Aorta (tissue), 5 donors: Measurements from ENCODE around the gene UBAC2. TPM values are rescaled to one million over a fixed set of nuclear protein-coding genes. Genes with fewer than 3 reads are reported as not detected.
A peak's percentile ranks its signal among the peaks of the same experiment; 100 is the strongest.

Experiments
- ATAC-seq: fragments of 200-7000 bp; cut with Tn5 transposase; one replicate; pipeline ENCODE4 v1.9.1; 2022; ENCODE audit warnings: moderate library complexity; ENCODE audit not compliant: low FRiP score
- DNase-seq, 2 donors: peaks; one replicate each; pipeline ENCODE4 v3.0.0-alpha.2; 2020
- H3K27ac ChIP-seq, 2 donors: one replicate each; pipeline ENCODE4 v1.5.1; 2013; ENCODE audit warnings: low read length in 2 of 2, mild to moderate bottlenecking in 2 of 2, moderate library complexity in 2 of 2, control low read depth in 1 of 2, inconsistent platforms in 1 of 2, low read depth in 1 of 2
- H3K27me3 ChIP-seq, 2 donors: one replicate each; pipeline ENCODE4 v1.6.1; 2013; ENCODE audit warnings: control low read depth in 1 of 2, low read length in 1 of 2, mild to moderate bottlenecking in 1 of 2, moderate library complexity in 1 of 2; ENCODE audit not compliant: insufficient read depth in 2 of 2, control insufficient read depth in 1 of 2
- H3K36me3 ChIP-seq, 2 donors: one replicate each; pipeline ENCODE4 v1.6.1; 2013; ENCODE audit warnings: control low read depth in 1 of 2, low read length in 1 of 2, mild to moderate bottlenecking in 1 of 2; ENCODE audit not compliant: insufficient read depth in 2 of 2, control insufficient read depth in 1 of 2
- H3K4me1 ChIP-seq, 2 donors: one replicate each; pipeline ENCODE4 v1.6.1; 2013; ENCODE audit warnings: low read length in 2 of 2, control low read depth in 1 of 2, mild to moderate bottlenecking in 1 of 2, moderate library complexity in 1 of 2; ENCODE audit not compliant: insufficient read depth in 2 of 2, control insufficient read depth in 1 of 2
- H3K4me3 ChIP-seq, 2 donors: one replicate each; pipeline ENCODE4 v1.5.1; 2013; ENCODE audit warnings: low read length in 2 of 2, control low read depth in 1 of 2, mild to moderate bottlenecking in 1 of 2
- H3K9me3 ChIP-seq: one replicate; pipeline ENCODE4 v1.6.1; 2013; ENCODE audit warnings: mild to moderate bottlenecking, low read length; ENCODE audit not compliant: control insufficient read depth
- WGBS, 2 donors: extraction: QIAGEN DNeasy Blood & Tissue Kit; methylation state at CpG; one replicate each; pipeline ENCODE4 v1.1.7; 2013; 5-methylcytosine and 5-hydroxymethylcytosine counted together
- intact Hi-C, 2 donors: fragments of 100-400 bp; cut with DNase I; formaldehyde crosslinking; loops; one replicate each; pipeline versions ENCODE4 v1.14.2 to v1.15.0; 2022
- polyA plus RNA-seq, 2 donors: library from polyadenylated mRNA; stranded (reverse); fragments of 200-250 nt; gene quantifications; one replicate each; pipeline ENCODE4 v1.2.3, GENCODE V29; 2013
- total RNA-seq, 2 donors: library from RNA; stranded (reverse); fragmentation: NEBNext Ultra II Directional; extraction: Animal tissue kit (Norgen Biotek cat#: 25700); gene quantifications; one replicate each; pipeline ENCODE4 v1.2.1, GENCODE V29; 2021
- donor health status: healthy with polysubstance abuse.
- donor health status: Bipolar disorder and iron deficiency.
- donor health status: DM: no; HTN: no; CAD: no.
- donor health status: DM: no; HTN: no; CAD: no.
- donor health status: DM: yes; HTN: yes; CAD: no.

Gene UBAC2
- total and polyA plus RNA-seq, 4 donors: 44.4 to 54.2 (median 48.5) TPM

DNA sequence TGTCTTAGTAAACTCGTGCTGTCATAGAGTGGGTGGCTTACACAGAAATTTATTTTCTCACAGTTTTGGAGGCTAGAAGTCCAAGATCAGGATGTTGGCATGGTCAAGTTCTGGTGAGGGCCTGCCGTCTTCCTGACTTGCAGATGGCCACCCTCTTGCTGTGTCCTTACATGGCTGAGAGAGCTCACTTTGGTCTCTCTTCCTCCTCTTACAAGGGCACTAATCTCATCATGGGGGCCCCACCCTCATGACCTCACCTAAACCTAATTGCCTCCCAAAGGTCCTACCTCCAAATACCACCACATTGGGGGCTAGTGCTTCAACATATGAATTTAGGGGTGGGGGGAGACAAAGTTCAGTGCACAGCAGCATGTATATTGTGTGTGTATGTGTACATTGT lies 71.8 kb downstream of the UBAC2 start:
- intact Hi-C loops: loop anchor here in 1 of 2 donors (2.0 to 10.0 kb wide), 2 partner anchors 92 to 164 kb away; no protein-coding TSS in a partner anchor
- DNase-seq (no peak), ATAC-seq (no peak)
- H3K4me3 ChIP-seq: no peak overlapping the region
- H3K9me3 ChIP-seq: no peaks in the 10 kb centered on the region
- no peaks in the 10 kb centered on the region for H3K36me3 ChIP-seq
- no peak overlapping the region for H3K27ac ChIP-seq
- WGBS, 2 donors: 97% methylated on average over 2 of the region's 2 CpGs
- H3K27me3 ChIP-seq: no peaks in the 10 kb centered on the region
- H3K4me1 ChIP-seq: no peaks in the 10 kb centered on the region

DNA sequence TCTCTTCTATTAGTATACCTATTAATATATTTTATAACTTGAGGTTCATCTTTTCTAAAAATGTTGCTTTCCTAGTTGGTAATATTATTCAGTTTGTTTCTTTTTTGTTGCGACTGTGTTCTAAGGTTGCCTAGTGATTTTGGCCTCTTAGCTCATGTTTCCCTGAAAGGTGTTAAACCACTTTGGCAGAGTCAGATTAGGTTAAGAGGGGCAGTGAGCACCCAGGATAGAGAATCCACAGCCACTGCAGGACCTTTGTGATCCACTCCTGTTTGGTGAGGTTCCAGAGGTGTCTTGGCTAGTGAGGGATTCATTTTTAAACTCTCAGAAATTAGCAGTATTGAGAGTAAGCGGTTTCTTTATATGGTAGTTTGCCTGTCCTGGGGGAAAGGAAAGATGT lies 72.5 kb downstream of the UBAC2 start:
- Histone ChIP-seq H3K36me3 (no peaks in the 10 kb centered on the region), H3K27ac (no peak overlapping the region), H3K9me3 (no peaks in the 10 kb centered on the region), H3K27me3 (no peaks in the 10 kb centered on the region), H3K4me3 (no peak overlapping the region), H3K4me1 (no peaks in the 10 kb centered on the region)
- DNase-seq (no peak), ATAC-seq (no peak)
- intact Hi-C loops: loop anchor here in 1 of 2 donors (2.0 to 10.0 kb wide), 2 partner anchors 92 to 164 kb away; no protein-coding TSS in a partner anchor
- WGBS, 2 donors: 95 to 96% methylated on average over 2 of the region's 2 CpGs

DNA sequence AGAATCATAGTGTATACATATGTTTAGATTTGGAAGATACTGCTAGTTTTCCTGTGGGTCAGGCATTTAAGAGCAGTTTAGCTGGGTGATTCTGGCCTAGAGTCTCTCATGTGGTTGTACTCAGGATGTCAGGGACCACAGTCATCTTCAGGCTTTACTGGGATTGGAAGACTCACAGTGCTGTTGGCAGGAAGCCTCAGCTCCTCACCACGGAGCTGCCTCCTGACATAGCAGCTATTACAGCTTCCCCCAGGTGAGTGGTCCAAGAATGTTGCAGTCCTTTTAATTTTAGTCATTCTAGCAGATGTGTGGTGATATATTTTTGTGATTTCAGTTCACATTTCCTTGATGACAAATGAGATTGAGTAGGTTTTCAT lies 74.4 kb downstream of the UBAC2 start:
- Histone ChIP-seq H3K27ac (no peak overlapping the region), H3K9me3 (no peaks in the 10 kb centered on the region), H3K4me1 (no peaks in the 10 kb centered on the region), H3K36me3 (no peaks in the 10 kb centered on the region), H3K4me3 (no peak overlapping the region), H3K27me3 (no peaks in the 10 kb centered on the region)
- ATAC-seq: no peak
- WGBS, 2 donors: 43 to 48% methylated on average over 1 of the region's 1 CpG
- intact Hi-C loops: loop anchor here in 1 of 2 donors (10.0 kb wide), 1 partner anchor 90 kb away; no protein-coding TSS in a partner anchor
- no peak for DNase-seq

DNA sequence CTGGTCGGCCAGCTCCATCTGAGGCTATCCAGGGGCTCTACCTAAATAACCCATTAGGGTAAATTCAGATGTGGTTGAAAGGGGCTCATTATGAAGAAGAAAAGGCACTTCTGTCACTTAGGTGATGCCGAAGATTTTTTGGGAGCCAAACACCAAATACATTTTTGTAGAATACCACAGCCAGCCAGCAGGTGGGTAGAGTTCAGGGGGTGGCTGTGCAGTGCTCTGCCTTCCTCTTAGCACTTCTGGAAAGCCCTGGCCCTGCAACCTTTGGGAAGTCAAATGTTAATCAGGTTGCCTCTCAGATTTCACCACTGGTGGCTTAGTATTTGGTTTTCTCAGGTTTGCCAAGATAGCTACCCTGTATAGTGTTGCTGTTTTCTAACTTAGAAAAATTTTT lies 76.1 kb downstream of the UBAC2 start:
- Histone ChIP-seq H3K36me3 (no peaks in the 10 kb centered on the region), H3K4me3 (no peak overlapping the region), H3K27me3 (no peaks in the 10 kb centered on the region), H3K9me3 (no peaks in the 10 kb centered on the region), H3K27ac (no peak overlapping the region), H3K4me1 (no peaks in the 10 kb centered on the region)
- intact Hi-C loops: loop anchor here in 1 of 2 donors (10.0 kb wide), 1 partner anchor 88 kb away; no protein-coding TSS in a partner anchor
- ATAC-seq: no peak
- 91 to 97% methylated on average over 2 of the region's 2 CpGs for WGBS, 2 donors
- DNase-seq: no peak

DNA sequence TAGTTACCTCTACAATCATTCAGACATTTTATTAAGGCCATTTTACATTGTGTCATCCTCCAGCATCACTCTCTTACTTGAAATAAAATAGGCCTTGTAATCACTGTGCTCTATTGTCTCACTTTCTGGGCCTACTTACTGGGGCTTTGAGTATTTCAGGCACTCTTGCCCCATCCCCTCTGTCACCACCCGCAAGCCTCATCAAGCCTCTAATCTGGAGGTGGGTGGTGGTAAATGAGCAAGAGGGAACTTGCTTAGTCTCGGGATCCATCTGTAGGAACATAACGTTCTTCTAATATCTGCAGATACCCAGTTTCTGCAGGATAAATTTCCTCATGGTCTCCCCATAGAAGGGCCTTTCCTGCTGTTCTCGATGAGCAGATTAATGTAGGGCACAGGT lies 77.0 kb downstream of the UBAC2 start:
- intact Hi-C loops: loop anchor here in 1 of 2 donors (10.0 kb wide), 1 partner anchor 87 kb away; no protein-coding TSS in a partner anchor
- no peak for ATAC-seq

DNA sequence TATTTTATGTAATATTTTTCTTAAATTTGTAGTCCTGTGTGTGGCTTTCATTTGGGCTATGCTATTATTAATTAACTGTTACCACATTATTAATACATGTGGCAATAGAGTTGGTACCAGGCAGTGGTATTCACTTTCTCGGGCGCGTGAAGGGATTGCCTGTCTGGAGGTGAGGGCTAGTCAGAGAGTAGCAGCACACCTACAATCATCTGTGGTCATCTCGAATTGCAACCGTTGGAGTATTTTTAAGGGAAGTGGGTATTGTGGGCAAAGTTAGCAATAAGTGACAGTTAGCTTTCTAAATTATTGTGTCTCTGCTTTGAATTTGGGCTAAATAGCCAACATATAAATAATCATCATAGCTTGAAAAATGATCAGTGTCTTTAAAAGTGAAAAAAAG lies 77.5 kb downstream of the UBAC2 start:
- no peak for DNase-seq
- H3K27ac ChIP-seq: no peak overlapping the region

More for the DNA sequence above, 77.0 kb downstream of the UBAC2 start:
- WGBS, 2 donors: 95% methylated on average over 4 of the region's 4 CpGs
- no peaks in the 10 kb centered on the region for H3K9me3 ChIP-seq
- H3K27ac ChIP-seq: no peak overlapping the region
- H3K36me3 ChIP-seq: no peaks in the 10 kb centered on the region
- H3K4me3 ChIP-seq: no peak overlapping the region
- peak in 1 of 2 donors; percentile 38 for DNase-seq
- no peaks in the 10 kb centered on the region for H3K4me1 ChIP-seq
- no peaks in the 10 kb centered on the region for H3K27me3 ChIP-seq

DNA sequence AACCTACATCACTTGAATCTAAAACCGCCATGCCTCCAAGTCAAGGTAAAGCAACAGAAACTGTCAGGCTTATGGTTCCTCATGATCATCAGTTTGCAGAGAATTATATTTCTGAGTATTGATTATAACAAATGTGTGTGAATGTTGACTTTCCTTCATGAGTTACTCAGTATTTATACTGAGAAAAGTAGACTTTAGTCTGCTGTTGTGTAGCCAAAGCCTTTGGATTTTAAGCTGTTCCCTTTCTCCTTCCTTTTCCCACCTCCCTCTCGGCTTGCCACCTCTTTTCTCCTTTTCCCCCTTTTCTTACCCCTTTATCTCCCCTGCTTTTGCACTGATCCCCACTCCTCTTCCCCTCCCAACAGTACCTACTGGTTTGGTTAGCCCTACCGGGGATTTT lies 78.2 kb downstream of the UBAC2 start:
- Histone ChIP-seq H3K9me3 (no peaks in the 10 kb centered on the region), H3K36me3 (no peaks in the 10 kb centered on the region), H3K4me1 (no peaks in the 10 kb centered on the region), H3K4me3 (no peak overlapping the region), H3K27ac (no peak overlapping the region), H3K27me3 (no peaks in the 10 kb centered on the region)
- ATAC-seq (no peak), DNase-seq (no peak)
- intact Hi-C loops: loop anchor here in 1 of 2 donors (10.0 kb wide), 1 partner anchor 86 kb away; no protein-coding TSS in a partner anchor
- 90 to 92% methylated on average over 3 of the region's 3 CpGs for WGBS, 2 donors

More for the DNA sequence above, 77.5 kb downstream of the UBAC2 start:
- Histone ChIP-seq H3K4me3 (no peak overlapping the region), H3K36me3 (no peaks in the 10 kb centered on the region), H3K4me1 (no peaks in the 10 kb centered on the region), H3K9me3 (no peaks in the 10 kb centered on the region), H3K27me3 (no peaks in the 10 kb centered on the region)
- WGBS, 2 donors: 96 to 99% methylated on average over 5 of the region's 5 CpGs
- intact Hi-C loops: loop anchor here in 1 of 2 donors (10.0 kb wide), 1 partner anchor 87 kb away; no protein-coding TSS in a partner anchor
- no peak for ATAC-seq

DNA sequence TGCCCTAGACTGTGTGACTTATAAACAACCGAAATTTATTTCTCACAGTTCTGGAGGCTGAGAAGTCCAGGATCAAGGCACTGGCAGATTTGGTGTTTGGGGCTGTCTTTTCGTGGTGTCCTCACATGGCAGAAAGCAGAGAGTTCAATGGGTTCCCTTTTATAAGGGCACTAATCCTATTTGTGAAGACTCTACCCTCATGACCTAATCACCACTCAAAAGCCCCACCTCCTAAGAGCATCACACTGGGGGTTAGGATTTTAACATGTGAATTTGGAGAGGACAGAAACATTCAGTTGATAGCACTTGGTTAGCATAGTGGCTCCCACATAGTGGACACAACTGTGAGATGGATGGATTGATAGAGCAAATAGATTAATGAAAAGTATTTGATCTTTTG lies 79.0 kb downstream of the UBAC2 start:
- Histone ChIP-seq H3K36me3 (no peaks in the 10 kb centered on the region), H3K4me3 (no peak overlapping the region), H3K27ac (no peak overlapping the region), H3K9me3 (no peaks in the 10 kb centered on the region), H3K27me3 (no peaks in the 10 kb centered on the region), H3K4me1 (no peaks in the 10 kb centered on the region)
- intact Hi-C loops: loop anchor here in 1 of 2 donors (5.0 to 10.0 kb wide), 2 partner anchors 43 to 85 kb away; no protein-coding TSS in a partner anchor
- DNase-seq (no peak), ATAC-seq (no peak)
- 93 to 94% methylated on average over 2 of the region's 2 CpGs for WGBS, 2 donors

DNA sequence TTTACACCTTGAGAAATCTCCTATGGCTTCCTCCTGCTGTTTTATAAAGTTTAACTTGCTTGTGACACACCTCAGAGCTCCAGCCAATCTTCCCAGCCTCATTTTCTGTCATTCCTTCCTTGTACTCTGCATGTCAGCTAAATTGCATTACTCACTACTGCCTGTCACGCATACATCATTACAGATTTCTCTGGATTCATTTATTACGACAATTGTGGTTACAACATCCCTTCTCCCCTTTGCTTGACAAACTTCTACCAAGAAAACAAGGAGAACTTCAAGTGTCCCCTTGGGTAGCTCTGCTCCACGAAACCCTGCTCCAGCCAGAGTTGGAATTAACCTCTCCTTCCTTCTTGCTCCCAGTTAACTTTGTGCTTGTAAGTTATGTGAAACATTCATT lies 79.5 kb downstream of the UBAC2 start:
- Histone ChIP-seq H3K4me3 (no peak overlapping the region), H3K27me3 (no peaks in the 10 kb centered on the region), H3K9me3 (no peaks in the 10 kb centered on the region), H3K27ac (no peak overlapping the region), H3K36me3 (no peaks in the 10 kb centered on the region), H3K4me1 (no peaks in the 10 kb centered on the region)
- intact Hi-C loops: loop anchor here in 1 of 2 donors (5.0 kb wide), 1 partner anchor 42 kb away; no protein-coding TSS in a partner anchor
- ATAC-seq: no peak
- no peak for DNase-seq
- WGBS, 2 donors: 93 to 96% methylated on average over 3 of the region's 3 CpGs
